CD1c-positive myeloid dendritic cell (primary cell): ENCODE data around the gene ZNF277.

ENCODE experiments used
- DNase-seq: peaks from one replicate; pipeline ENCODE4 v3.0.0-alpha.2; 2016; ENCODE audit errors: extremely low spot score

The ZNF277 gene

GRCh38 chr7:112356596-112356995, 150.1 kb downstream of the ZNF277 start:
- no peak for DNase-seq

GRCh38 chr7:112357136-112357535, 150.6 kb downstream of the ZNF277 start:
- DNase-seq, result no peak

DNA sequence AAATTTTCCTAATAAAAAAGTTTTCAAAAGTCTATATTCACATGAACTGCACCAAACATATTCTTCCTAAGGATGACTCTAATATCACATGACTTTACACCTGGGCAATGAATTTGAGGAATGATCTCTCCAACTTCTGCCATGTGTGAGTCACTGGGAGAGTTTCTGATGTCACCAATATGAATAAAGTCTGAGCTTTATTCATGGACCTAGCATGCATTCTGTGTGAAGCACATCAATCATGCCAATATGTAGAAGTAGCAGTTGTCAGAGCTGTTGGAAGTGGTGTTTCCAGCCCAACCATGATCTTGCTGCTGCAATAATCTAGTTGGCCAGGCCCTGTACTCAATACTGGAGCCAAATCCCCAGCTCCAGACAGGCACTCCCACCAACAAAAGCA, 152.0 kb downstream of the ZNF277 start:
- no peak for DNase-seq

DNA sequence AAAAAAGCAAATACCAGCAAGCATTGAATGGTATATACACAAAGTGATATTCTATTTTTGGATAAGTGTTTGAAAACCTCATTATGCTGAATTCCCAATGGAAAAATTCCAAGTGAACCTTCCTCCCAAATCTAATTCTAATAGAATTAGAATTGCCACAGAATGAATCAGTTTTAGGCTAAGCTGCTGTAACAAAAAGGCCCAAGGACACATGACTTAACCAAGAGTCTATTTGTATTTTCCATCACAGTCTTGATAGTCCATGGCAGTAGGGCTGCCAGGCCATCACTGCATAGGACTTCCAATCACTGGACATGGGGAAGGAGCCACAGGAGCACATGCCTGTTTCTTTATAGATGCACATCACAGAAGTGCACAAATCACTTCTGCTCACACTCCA, 152.6 kb downstream of the ZNF277 start:
- DNase-seq, result no peak

- DNase-seq, result no peak
Measured at GRCh38 chr7:112360681-112361080, 154.2 kb downstream of the ZNF277 start.

GRCh38 chr7:112361154-112361553, 154.7 kb downstream of the ZNF277 start:
- no peak for DNase-seq

- no peak for DNase-seq
Measured at GRCh38 chr7:112362053-112362650, 155.7 kb downstream of the ZNF277 start.

DNA sequence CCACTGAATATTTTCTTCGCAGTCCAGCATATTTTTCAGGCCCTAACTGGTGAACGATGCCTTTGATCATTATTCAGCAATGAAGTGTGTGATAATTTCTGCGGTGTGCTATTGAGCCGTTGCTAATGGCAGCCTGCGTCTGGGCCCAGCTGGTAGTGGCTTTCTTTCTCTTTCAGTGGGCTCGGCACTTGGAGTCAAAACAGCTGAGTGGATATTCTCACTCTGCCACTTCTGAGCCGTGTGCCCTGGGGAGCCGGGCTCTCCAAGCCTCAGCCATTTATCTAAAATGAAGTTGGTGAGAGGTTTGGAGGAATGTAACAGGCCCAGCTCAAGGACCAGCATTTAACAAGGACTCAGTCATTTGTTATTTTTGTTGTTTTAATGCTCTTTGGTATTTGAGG, 156.2 kb downstream of the ZNF277 start:
- DNase-seq, result no peak

DNA sequence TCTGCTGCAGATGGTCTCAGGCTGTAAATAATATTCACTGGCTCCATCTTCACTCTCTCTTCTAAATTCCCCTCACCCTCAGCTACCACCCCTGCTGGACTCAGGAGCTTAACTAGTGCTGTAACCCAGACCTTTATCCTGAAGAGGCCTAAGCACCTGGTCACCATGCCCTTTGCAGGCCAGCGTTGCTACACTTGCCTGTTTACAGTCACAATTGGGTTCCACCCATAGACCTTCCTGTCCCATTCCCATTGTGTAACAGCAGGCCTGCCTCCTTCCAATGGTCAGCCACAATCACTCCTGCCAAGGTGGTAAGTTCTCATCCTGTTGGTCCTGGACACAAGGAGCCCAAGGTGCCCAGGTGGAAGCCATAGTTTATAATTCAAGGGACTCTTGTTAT, 157.9 kb downstream of the ZNF277 start:
- no peak for DNase-seq

DNA sequence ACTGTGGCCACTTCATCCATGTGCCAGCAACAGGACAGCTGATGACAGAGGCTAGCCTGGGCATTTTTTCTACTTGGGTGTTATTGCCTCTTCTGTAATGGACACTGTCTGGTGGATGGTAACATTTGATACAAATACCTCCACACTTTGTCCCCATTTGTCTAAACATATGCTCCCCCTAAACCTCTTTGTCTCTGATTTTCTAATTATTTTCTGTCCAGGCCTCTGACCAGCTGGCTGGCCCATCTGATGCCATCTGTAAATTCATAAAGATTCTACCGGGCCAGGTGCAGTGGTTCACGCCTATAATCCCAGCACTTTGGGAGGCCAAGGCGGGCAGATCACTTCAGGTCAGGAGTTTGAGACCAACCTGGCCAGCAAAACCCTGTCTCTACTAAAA, 159.1 kb downstream of the ZNF277 start:
- DNase-seq, result no peak

DNA sequence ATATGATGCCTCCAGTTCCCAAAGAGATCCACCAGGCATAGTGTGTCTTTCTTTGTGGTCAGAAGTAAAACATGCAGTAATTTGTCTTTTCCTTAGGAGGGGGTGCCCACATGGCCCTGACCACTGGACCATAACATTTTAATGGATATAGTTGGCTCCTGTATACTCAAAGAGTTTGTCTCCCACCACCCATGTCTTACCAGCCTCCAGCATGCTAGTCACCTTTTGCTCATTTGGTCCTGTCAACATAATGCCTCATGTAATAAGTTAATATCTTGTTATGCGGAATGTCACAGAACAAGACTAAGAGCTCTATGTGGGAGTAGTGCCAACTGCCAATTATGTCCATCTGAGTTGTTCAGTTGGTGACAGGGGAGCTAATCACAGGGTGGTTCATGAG, 160.4 kb downstream of the ZNF277 start:
- DNase-seq, result no peak

GRCh38 chr7:112370436-112370835, 163.9 kb downstream of the ZNF277 start:
- no peak for DNase-seq

DNA sequence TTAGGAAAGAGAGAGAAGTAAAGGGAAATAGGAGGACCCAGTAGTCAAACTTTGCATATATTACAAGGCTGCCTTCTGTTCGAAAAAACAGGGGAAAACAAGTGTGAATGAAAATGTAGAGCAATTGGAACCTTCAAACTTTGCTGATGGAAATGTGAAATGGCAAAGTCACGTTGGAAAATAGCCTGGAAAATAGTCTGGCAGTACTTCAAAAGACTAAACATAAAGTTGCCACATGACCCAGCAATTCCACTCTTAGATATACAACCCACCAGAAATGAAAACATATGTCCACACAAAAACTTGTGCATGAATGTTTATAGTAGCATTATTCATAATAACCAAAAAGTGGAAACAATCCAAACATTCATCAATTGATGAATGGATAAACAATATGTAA, 165.2 kb downstream of the ZNF277 start:
- no peak for DNase-seq

- no peak for DNase-seq
Measured at GRCh38 chr7:112372101-112372500, 165.6 kb downstream of the ZNF277 start.

- no peak for DNase-seq
Measured at GRCh38 chr7:112377593-112377992, 171.1 kb downstream of the ZNF277 start.

DNA sequence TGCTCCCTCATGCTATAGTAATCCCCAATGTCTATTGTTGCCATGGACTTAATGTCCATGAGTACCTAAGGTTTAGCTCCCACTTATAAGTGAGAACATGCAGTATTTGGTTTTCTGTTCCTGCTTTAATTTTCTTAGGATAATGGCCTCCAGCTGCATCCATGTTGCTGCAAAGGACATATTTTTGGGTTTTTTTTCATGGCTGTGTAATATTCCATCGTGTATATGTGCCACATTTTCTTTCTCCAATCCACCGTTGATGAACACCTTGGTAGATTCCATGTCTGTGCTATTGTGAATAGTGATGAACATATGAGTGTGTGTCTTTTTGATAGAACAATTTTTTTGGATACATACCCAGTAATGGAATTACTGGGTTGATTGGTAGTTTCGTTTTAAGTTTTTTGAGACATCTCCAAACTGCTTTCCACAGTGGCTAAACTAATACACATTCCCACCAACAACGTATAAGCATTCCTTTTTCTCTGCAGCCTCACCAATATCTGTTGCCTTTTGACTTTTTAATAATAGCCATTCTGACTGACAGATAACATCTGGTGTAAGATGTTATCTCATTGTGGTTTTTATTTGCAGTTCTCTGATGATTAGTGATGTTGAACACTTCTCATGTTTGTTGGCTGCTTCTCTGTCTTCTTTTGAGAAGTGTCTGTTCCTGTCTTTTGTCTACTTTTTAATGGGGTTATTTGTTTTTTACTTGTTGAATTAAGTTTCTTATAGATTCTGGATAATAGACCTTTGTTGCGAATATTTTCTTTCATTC, 175.0 kb downstream of the ZNF277 start:
- DNase-seq, result no peak

DNA sequence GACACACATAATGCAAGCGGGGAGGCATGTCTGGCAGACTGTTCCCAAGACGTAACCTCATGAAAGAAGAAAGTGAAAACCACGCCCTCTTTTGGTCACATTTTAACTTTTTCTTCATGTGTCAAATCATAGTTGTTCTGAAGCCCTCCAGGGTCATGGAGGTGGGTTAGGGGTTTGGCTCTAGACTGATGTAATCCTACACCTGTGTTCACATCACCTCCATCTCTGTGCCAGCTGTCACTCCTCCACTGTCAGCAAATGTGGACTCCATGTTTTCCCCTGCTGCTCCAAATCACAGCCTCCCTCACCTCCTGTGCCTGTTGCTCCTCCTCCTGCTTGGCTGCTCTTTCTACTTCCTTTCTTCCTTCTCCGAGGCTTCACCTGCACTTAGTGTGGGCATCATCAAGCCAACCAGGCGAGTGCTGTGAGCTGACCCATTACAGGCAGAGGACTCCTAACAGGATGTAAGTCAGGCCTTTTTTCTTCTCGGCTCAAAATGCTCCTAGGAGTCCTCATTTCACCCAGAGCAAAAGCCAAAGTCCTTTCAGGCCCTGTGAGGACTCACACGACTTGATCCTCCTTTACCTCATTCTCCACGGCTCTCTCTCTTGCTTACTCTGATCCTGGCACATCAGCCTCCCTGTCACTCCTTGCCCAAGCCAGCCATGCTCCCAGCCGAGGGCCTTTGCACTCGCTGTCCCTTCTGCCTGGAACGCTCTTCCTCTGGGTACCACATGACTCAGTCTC, 177.3 kb downstream of the ZNF277 start:
- DNase-seq, result no peak

- DNase-seq, result no peak
Measured at GRCh38 chr7:112385516-112385915, 179.0 kb downstream of the ZNF277 start.

DNA sequence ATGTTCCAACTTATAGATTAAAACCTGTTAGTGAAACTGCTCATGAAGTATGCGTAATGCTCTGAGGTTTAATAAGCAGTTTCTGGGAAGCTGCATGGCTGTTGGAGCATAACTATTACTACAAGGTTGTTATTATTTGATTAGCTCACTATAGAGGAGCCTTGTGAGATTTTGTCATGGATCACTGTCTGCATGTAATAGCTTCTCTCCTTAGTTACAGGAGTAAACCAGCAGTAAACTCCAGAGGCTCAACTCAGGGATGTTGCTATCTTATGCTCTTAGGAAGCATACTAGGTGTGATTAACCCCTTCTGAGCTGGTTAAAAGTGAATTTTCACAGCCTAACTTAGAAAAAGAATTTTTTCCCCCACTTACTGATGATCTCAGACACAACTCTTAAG, 180.1 kb downstream of the ZNF277 start:
- DNase-seq, result no peak

DNA sequence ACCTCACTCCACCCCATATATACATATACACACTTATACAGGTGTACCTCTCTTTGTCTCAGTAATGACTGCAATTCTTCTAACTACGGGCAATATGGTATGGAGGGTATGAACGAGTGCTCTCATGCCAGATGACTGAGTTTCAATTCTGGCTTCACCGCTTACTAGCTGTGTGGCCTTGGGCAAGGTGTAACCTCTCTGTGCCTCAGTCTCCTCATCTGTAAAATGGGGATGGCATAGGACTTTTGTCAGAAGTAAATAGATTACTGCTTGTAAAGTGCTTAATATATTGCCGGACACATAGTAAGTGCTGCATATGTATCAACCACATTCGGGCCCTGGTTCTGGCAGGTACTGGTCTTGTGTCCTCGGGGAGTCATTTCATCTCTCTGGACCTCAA, 183.7 kb downstream of the ZNF277 start:
- no peak for DNase-seq

DNA sequence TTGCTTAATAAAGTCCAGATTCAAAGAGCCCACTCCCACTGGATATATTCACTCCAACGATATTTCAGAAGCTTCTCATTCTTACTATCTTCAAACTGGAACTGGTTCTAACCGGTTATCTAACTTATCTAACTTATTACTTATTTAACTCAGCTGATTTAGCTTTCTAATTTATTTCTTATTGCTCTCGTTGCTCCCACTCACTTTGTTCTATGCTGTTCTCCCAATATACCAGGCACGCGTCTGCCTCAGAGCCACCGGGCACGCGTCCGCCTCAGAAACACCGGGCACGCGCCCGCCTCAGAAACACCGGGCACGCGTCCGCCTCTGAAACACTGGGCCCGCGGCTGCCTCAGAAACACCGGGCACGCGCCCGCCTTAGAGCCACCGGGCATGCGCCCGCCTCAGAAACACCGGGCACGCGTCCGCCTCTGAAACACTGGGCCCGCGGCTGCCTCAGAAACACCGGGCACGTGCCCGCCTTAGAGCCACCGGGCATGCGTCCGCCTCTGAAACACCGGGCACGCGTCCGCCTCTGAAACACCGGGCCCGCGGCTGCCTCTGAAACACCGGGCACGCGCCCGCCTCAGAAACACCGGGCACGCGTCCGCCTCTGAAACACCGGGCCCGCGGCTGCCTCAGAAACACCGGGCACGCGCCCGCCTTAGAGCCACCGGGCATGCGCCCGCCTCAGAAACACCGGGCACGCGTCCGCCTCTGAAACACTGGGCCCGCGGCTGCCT, 184.8 kb downstream of the ZNF277 start:
- DNase-seq, result peak; percentile 53

DNA sequence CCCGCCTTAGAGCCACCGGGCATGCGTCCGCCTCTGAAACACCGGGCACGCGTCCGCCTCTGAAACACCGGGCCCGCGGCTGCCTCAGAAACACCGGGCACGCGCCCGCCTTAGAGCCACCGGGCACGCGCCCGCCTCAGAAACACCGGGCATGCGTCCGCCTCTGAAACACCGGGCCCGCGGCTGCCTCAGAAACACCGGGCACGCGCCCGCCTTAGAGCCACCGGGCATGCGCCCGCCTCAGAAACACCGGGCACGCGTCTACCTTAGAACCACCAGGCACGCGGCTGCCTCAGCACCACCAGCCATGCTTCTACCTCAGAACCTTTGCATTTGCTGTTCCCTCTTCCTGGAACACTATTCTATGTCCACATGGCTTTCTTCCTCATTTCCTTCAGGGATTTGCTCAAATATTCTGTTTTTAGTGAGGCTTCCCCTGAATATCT, 185.4 kb downstream of the ZNF277 start:
- DNase-seq, result peak; percentile 58
